Suprapubic skin (tissue), 3 donors: ENCODE results near the gene PIGZ.

Source experiments
- CTCF ChIP-seq, 2 donors: fragments of 200-600 bp in 1 of 2; fragments of 450-650 bp in 1 of 2; sonication (generic) in 1 of 2; IDR thresholded peaks; one replicate each; pipeline ENCODE4 v1.5.1; 2016 to 2019; ENCODE audit warnings: antibody characterized with exemption in 2 of 2, mild to moderate bottlenecking in 1 of 2, moderate library complexity in 1 of 2
- POLR2A ChIP-seq, 2 donors: fragments of 450-650 bp; IDR thresholded peaks; one replicate each; pipeline ENCODE4 v1.6.1; 2017; ENCODE audit warnings: antibody characterized with exemption in 2 of 2, mild to moderate bottlenecking in 2 of 2, moderate library complexity in 2 of 2

GRCh38 chr3:196901768-196902167 is 66.9 kb downstream of the PIGZ start:
- TF ChIP-seq CTCF (IDR thresholded peaks at IDR 0.05) (no peak), POLR2A (IDR thresholded peaks at IDR 0.05) (no peak)
